Measurements from ENCODE around the gene TMEM245.

Gene TMEM245

DNA sequence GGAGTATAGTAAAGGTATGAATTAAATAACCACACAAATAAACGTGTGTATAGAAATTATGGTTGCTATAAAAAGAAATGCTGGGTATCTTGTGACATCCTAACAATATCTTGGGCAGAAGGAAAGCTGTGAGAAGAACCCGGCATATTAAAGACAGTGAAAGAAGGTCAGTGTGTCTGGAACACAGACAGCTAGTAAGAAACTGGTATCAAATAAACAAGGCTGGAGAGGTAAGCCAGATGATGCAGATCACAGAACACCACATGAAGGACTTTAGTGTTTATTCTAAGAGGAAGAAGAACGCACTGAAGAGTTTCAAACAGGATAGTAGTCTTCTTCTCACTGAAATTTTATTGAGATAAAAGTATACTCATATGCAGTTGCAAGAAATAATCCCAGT, 24.4 kb downstream of the TMEM245 start:
- Histone ChIP-seq H3K4me2 (ENCODE audit: low read length) (no peak overlapping the region), H3K79me2 (peaks cover 11% of the 10 kb centered on the region), H3K4me3 (ENCODE audit: low read depth, low read length) (no peak overlapping the region), H3K36me3 (ENCODE audit: control insufficient read depth, insufficient read depth, low read length) (no peaks in the 10 kb centered on the region), H2AFZ (no peak overlapping the region), H3K27ac (no peak overlapping the region), H3K9ac (no peak overlapping the region), H3K4me1 (peaks cover 8% of the 10 kb centered on the region), H3K9me3 (ENCODE audit: control insufficient read depth, low read length) (no peaks in the 10 kb centered on the region), H3K27me3 (ENCODE audit: control insufficient read depth, insufficient read depth, low read length) (no peaks in the 10 kb centered on the region)
- TF ChIP-seq CTCF (IDR thresholded peaks at IDR 0.05) = no peak

- H3K9me3 ChIP-seq (ENCODE audit: control insufficient read depth, low read length) = no peaks in the 10 kb centered on the region
- H3K27me3 ChIP-seq (ENCODE audit: control insufficient read depth, insufficient read depth, low read length) = no peaks in the 10 kb centered on the region
- H3K4me3 ChIP-seq (ENCODE audit: low read depth, low read length) = no peak overlapping the region
- no peak overlapping the region for H2AFZ ChIP-seq
- no peaks in the 10 kb centered on the region for H3K36me3 ChIP-seq (ENCODE audit: control insufficient read depth, insufficient read depth, low read length)
- H3K9ac ChIP-seq = no peak overlapping the region
- peaks cover 15% of the 10 kb centered on the region for H3K79me2 ChIP-seq
- no peak overlapping the region for H3K4me2 ChIP-seq (ENCODE audit: low read length)
- no peak overlapping the region for H3K27ac ChIP-seq
- TF ChIP-seq CTCF (IDR thresholded peaks at IDR 0.05) = no peak
- H3K4me1 ChIP-seq = peaks cover 7% of the 10 kb centered on the region
These were observed 25.5 kb downstream of the TMEM245 start for GRCh38 chr9:109094268-109094667.

DNA sequence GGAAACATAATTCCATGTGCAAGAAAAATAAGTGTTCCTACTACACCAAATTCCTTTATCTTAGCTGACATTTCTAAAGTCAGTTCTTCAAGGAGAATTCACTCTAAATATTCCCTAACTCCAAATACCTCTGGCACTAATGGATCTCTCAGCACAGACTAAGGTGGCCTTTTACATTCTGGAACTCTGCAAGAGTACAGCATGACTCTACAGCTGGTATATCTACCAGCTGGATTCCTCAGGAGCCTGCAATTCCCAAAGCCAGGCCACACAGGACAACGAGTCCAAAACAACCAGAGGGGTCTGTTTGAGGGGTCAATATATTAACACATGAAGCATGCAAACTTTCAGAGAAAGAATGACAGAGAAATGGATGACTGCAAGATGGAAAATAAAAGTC, 27.2 kb downstream of the TMEM245 start:
- Histone ChIP-seq H3K27ac (no peak overlapping the region), H3K4me2 (ENCODE audit: low read length) (no peak overlapping the region), H3K79me2 (peaks cover 17% of the 10 kb centered on the region), H3K4me1 (peaks cover 2% of the 10 kb centered on the region), H3K27me3 (ENCODE audit: control insufficient read depth, insufficient read depth, low read length) (no peaks in the 10 kb centered on the region), H3K9me3 (ENCODE audit: control insufficient read depth, low read length) (no peaks in the 10 kb centered on the region), H2AFZ (no peak overlapping the region), H3K4me3 (ENCODE audit: low read depth, low read length) (no peak overlapping the region), H3K9ac (no peak overlapping the region), H3K36me3 (ENCODE audit: control insufficient read depth, insufficient read depth, low read length) (no peaks in the 10 kb centered on the region)
- TF ChIP-seq CTCF (IDR thresholded peaks at IDR 0.05) = no peak

DNA sequence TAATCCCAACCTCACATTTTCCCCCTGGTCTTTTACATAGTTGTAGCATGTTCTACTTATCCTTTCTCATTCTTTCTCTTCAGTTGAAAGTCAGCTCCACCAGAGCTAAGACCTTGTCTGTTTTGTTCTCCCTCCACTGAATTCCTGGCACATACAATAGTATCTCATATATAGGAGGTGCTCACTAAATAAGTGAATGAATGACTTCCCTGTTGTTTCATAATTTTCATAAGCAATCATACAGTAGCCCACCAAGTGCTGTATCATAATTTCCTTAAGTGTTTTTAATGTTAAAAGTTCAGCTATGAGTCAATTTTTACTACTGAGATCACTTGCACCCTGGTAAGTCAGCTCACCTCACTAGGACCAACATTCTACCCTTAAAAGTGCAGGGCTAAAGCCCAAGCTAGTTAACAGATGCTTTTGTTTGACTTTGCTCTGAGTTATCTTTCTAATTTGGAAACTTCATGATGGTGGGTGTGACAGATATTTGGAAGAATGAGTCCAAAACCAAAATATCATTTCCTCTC, 27.6 kb downstream of the TMEM245 start:
- peaks cover 2% of the 10 kb centered on the region for H3K4me1 ChIP-seq
- no peak overlapping the region for H2AFZ ChIP-seq

More for the DNA sequence above, 27.6 kb downstream of the TMEM245 start:
- Histone ChIP-seq H3K79me2 (peaks cover 17% of the 10 kb centered on the region), H3K36me3 (ENCODE audit: control insufficient read depth, insufficient read depth, low read length) (no peaks in the 10 kb centered on the region), H3K9ac (no peak overlapping the region), H3K9me3 (ENCODE audit: control insufficient read depth, low read length) (no peaks in the 10 kb centered on the region), H3K4me2 (ENCODE audit: low read length) (no peak overlapping the region), H3K4me3 (ENCODE audit: low read depth, low read length) (no peak overlapping the region), H3K27ac (no peak overlapping the region), H3K27me3 (ENCODE audit: control insufficient read depth, insufficient read depth, low read length) (no peaks in the 10 kb centered on the region)
- no peak for TF ChIP-seq CTCF (IDR thresholded peaks at IDR 0.05)
